GM12878 (cell line): Measurements from ENCODE around the gene ABCG4. TPM values are rescaled to one million over a fixed set of nuclear protein-coding genes. Genes with fewer than 3 reads are reported as not detected.

Experiments used
- ATAC-seq: fragments of 200-7000 bp; cut with Tn5 transposase; 3 replicates; pipeline ENCODE4 v1.9.1; 2020; ENCODE audit warnings: mild to moderate bottlenecking, moderate library complexity
- BruUV-seq: library from RNA; stranded (reverse); fragments of 400-500 nt; replicated peaks from 2 replicates; lab custom pipeline; 2021; lab: Mats Ljungman, UMichigan
- CTCF ChIA-PET: fragments of 300-600 bp; sonication (Branson Sonifier 250); formaldehyde crosslinking; extraction: SDS; loops from one replicate; lab custom pipeline; 2021; ENCODE audit warnings: inconsistent platforms; lab: Yijun Ruan, JAX
- POLR2A ChIA-PET: fragments of 350-600 bp; formaldehyde crosslinking; extraction: SDS; loops from one replicate; lab custom pipeline; 2021; ENCODE audit warnings: inconsistent platforms; lab: Charles Lee
- RAD21 ChIA-PET: fragments of 300-600 bp; sonication (Branson Sonifier 250); formaldehyde crosslinking; loops from one replicate; lab custom pipeline; 2023; ENCODE audit warnings: antibody characterized with exemption; ENCODE audit not compliant: unreplicated experiment; lab: Charles Lee
- SMC1A ChIA-PET: fragments of 300-600 bp; sonication (Branson Sonifier 250); formaldehyde crosslinking; loops from one replicate; lab custom pipeline; 2023; ENCODE audit not compliant: unreplicated experiment, uncharacterized antibody; lab: Charles Lee
- DNase-seq: peaks from one replicate; pipeline ENCODE4 v3.0.0-alpha.2; 2011; ENCODE audit warnings: low read depth, low spot score
- FAIRE-seq: peaks from 3 replicates; lab custom pipeline; 2011; peaks lifted over from hg19 to GRCh38; lab: Jason Lieb, UNC
- H2AFZ ChIP-seq: 2 replicates; pipeline ENCODE4 v1.6.0; 2011; ENCODE audit warnings: low read depth, low read length, control low read depth; ENCODE audit not compliant: control insufficient read depth
- H3K27ac ChIP-seq: 2 replicates; pipeline ENCODE4 v1.5.1; 2011; ENCODE audit warnings: control low read depth; ENCODE audit not compliant: control insufficient read depth, insufficient read depth
- H3K27me3 ChIP-seq, 2 experiments: replicated peaks in 1 of 2; 2 replicates each; pipeline versions ENCODE4 v1.6.0 to v1.6.1; 2011; ENCODE audit warnings: low read length in 1 of 2; ENCODE audit not compliant: control insufficient read depth in 2 of 2, insufficient read depth in 2 of 2
- H3K36me3 ChIP-seq, 2 experiments: 2 replicates each; pipeline ENCODE4 v1.5.1; 2011; ENCODE audit warnings: low read length in 1 of 2; ENCODE audit not compliant: control insufficient read depth in 2 of 2, insufficient read depth in 2 of 2
- H3K4me1 ChIP-seq: 2 replicates; pipeline ENCODE4 v1.6.1; 2011; ENCODE audit warnings: mild to moderate bottlenecking, low read length, moderate library complexity, mixed read lengths; ENCODE audit not compliant: control insufficient read depth, insufficient read depth
- H3K4me2 ChIP-seq: 2 replicates; pipeline ENCODE4 v1.6.0; 2011; ENCODE audit warnings: control low read depth; ENCODE audit not compliant: control insufficient read depth, insufficient read depth
- H3K4me3 ChIP-seq: fragments of 200-600 bp; sonication (generic); 2 replicates; pipeline ENCODE4 v1.5.1; 2016
- H3K79me2 ChIP-seq: 2 replicates; pipeline ENCODE4 v1.6.0; 2011; ENCODE audit warnings: low read length; ENCODE audit not compliant: control insufficient read depth, insufficient read depth
- H3K9ac ChIP-seq: 2 replicates; pipeline ENCODE4 v1.8.0; 2011; ENCODE audit warnings: low read length, control low read depth, mixed read lengths; ENCODE audit not compliant: control insufficient read depth, insufficient read depth
- H3K9me3 ChIP-seq: replicated peaks from 3 replicates; pipeline ENCODE4 v1.5.1; 2011; ENCODE audit warnings: mild to moderate bottlenecking, low read length; ENCODE audit not compliant: control insufficient read depth, insufficient read depth
- H4K20me1 ChIP-seq: 2 replicates; pipeline ENCODE4 v1.6.0; 2011; ENCODE audit not compliant: control insufficient read depth, insufficient read depth
- CHD1 ChIP-seq: IDR thresholded peaks from 2 replicates; pipeline ENCODE4 v1.6.1; 2012; ENCODE audit warnings: low read depth, low read length, improper control_type of control experiment
- CHD2 ChIP-seq: IDR thresholded peaks from 2 replicates; pipeline ENCODE4 v1.6.1; 2011; ENCODE audit warnings: low read depth, low read length, improper control_type of control experiment, borderline replicate concordance
- NR2F1 ChIP-seq: fragments of 450-650 bp; conservative IDR thresholded peaks from 2 replicates; pipeline ENCODE4 v1.6.1; 2017; ENCODE audit warnings: mild to moderate bottlenecking
- POLR2AphosphoS2 ChIP-seq: IDR thresholded peaks from 2 replicates; pipeline ENCODE4 v1.6.1; 2011; ENCODE audit warnings: low read depth, mild to moderate bottlenecking, low read length, improper control_type of control experiment, moderate library complexity
- POLR2AphosphoS5 ChIP-seq: IDR thresholded peaks from 2 replicates; pipeline ENCODE4 v1.6.1; 2011; ENCODE audit warnings: mild to moderate bottlenecking, low read length, inconsistent platforms
- SMAD1 ChIP-seq: fragments of 450-650 bp; IDR thresholded peaks from 2 replicates; pipeline ENCODE4 v1.6.1; 2018; ENCODE audit warnings: mild to moderate bottlenecking, low read depth; ENCODE audit not compliant: partially characterized antibody
- SMC3 ChIP-seq: IDR thresholded peaks from 2 replicates; pipeline ENCODE4 v1.6.1; 2011; ENCODE audit warnings: low read length, improper control_type of control experiment, borderline replicate concordance
- SREBF2 ChIP-seq: IDR thresholded peaks from 2 replicates; pipeline ENCODE4 v1.6.1; 2012; ENCODE audit warnings: mild to moderate bottlenecking, low read length
- STAT1 ChIP-seq: fragments of 450-650 bp; conservative IDR thresholded peaks from 2 replicates; pipeline ENCODE4 v1.6.1; 2014; ENCODE audit warnings: antibody characterized with exemption, mild to moderate bottlenecking
- TBL1XR1 ChIP-seq: IDR thresholded peaks from 2 replicates; pipeline ENCODE4 v1.6.1; 2012; ENCODE audit warnings: low read depth, low read length, improper control_type of control experiment
- WGBS: methylation state at CpG from one replicate; pipeline ENCODE4 v1.1.6; 2016; ENCODE audit warnings: low lambda C conversion rate; ENCODE audit not compliant: insufficient replicate concordance, insufficient coverage; ENCODE audit errors: missing lambda C conversion rate; 5-methylcytosine and 5-hydroxymethylcytosine counted together
- in situ Hi-C: fragments of 300-500 bp; cut with MboI; formaldehyde crosslinking; loops from 9 replicates; pipeline ENCODE4 v1.14.3; 2018; ENCODE audit warnings: mixed read lengths
- intact Hi-C: fragments of 100-400 bp; cut with micrococcal nuclease; formaldehyde crosslinking; loops from one replicate; pipeline ENCODE4 v1.14.2; 2022; ENCODE audit not compliant: unreplicated experiment
- polyA plus RNA-seq, 11 experiments: library from polyadenylated mRNA; depleted of rRNA in 4 of 11; unstranded in 6 of 11; stranded (reverse) in 5 of 11; fragments of >200 nt; fragmentation: Nextera tagmentation in 4 of 11; fragmentation: Illumina TruSeq in 1 of 11; extraction: Ambion mirVana in 4 of 11; extraction: Trizol in 1 of 11; gene quantifications; 1 replicate in 1 of 11; 2 replicates in 10 of 11; pipeline versions ENCODE4 v1.2.1 to v1.2.3, GENCODE V29; 2011 to 2016; ENCODE audit warnings: inconsistent platforms in 2 of 11, missing spikeins in 2 of 11, low read depth in 1 of 11
- total RNA-seq, 4 experiments: library from RNA; depleted of rRNA in 3 of 4; stranded (reverse); fragments of >200 nt in 3 of 4; fragmentation: Illumina TruSeq in 1 of 4; extraction: Trizol in 1 of 4; gene quantifications; 2 replicates each; pipeline versions ENCODE4 v1.2.1 to v1.2.3, GENCODE V29; 2013 to 2021
- TF ChIP-seq, protein P1 (sequence below): fragments of 450-650 bp; IDR thresholded peaks from 2 replicates; pipeline ENCODE4 v1.6.1; 2017; ENCODE audit warnings: mild to moderate bottlenecking
- TF ChIP-seq, protein P2 (sequence below): fragments of 450-650 bp; IDR thresholded peaks from 2 replicates; pipeline ENCODE4 v1.6.1; 2016; ENCODE audit warnings: mild to moderate bottlenecking
- TF ChIP-seq, protein P3 (sequence below): fragments of 450-650 bp; IDR thresholded peaks from 2 replicates; pipeline ENCODE4 v1.6.1; 2017; ENCODE audit warnings: antibody characterized with exemption, mild to moderate bottlenecking, moderate library complexity
- TF ChIP-seq, protein P4 (sequence below): fragments of 450-650 bp; IDR thresholded peaks from 2 replicates; pipeline ENCODE4 v1.6.1; 2017; ENCODE audit warnings: mild to moderate bottlenecking, moderate library complexity

Gene ABCG4
- total and polyA plus RNA-seq, 10 of the 15 experiments (the other 5 are each of a cell fraction or from before 2014, with no cell fraction given) = not detected

DNA sequence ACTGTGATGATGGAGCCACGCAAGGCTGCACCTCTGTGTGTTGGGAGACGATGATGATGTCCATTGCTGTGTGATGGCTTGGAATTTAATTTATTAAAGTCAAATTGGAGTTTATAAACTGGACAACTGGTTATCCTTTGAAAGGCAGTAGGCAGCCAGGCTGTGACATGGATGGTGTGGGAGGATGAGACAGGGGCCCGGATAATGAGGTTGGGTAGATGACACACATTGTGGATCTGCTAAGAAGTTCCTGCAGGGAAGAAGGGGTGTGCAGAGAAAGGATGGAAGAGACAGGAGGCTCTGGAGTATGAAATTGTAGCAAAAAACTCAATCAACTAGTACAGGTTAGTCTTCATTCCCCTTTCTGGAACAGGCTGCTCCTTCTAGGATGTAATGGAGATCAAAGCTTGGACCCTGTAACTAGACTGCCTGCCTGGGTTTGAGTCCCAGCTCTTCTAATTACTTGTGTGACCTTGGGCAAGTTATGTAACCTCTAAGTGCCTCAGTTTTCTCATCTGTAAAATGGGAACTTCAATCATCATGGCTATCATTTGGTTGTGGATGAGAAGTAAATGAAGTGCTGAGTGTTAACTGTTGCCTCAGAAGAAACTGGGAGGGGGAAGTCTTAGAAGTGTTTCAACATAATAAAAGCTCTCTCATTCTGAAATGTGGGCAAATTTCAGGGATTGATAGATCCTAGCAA lies 31.7 kb upstream of the ABCG4 start:
- H3K9ac ChIP-seq = no peak overlapping the region
- H3K79me2 ChIP-seq = peaks cover 8% of the 10 kb centered on the region
- 100% methylated on average over 3 of the region's 3 CpGs for WGBS
- no TSS peak for BruUV-seq
- POLR2A ChIA-PET = interaction anchor here (1.8 to 6.9 kb wide), 2 partner anchors 8 to 62 kb away, joined by 4 to 76 read pairs; partner anchors contain the start of gene C2CD2L
- no peaks in the 10 kb centered on the region for H3K9me3 ChIP-seq
- H3K27ac ChIP-seq = no peak overlapping the region
- H3K4me1 ChIP-seq = peaks cover 7% of the 10 kb centered on the region
- SMC1A ChIA-PET = interaction anchor here (5.0 kb wide), 1 partner anchor 8 kb away, joined by 32 read pairs; no protein-coding TSS in a partner anchor
- CTCF ChIA-PET = interaction anchor here (0.9 to 1.3 kb wide), 3 partner anchors 8 to 15 kb away, joined by 3 to 4 read pairs (median 3); partner anchors contain the start of genes C2CD2L and DPAGT1
- in situ Hi-C loops = no loop called here
- H3K27me3 ChIP-seq = no peaks in the 10 kb centered on the region
- intact Hi-C loops = no loop called here
- H3K36me3 ChIP-seq = peaks cover 4 to 11% of the 10 kb centered on the region in 2 experiments
- no peak for FAIRE-seq
- DNase-seq = no peak
- H2AFZ ChIP-seq = no peak overlapping the region
- no peak for ATAC-seq
- no peak overlapping the region for H3K4me2 ChIP-seq
- RAD21 ChIA-PET = no interaction called here
- no peak overlapping the region for H3K4me3 ChIP-seq
- H4K20me1 ChIP-seq = no peaks in the 10 kb centered on the region
- TF ChIP-seq SMC3 (no peak), CHD2 (no peak), STAT1 (no peak), SMAD1 (no peak), CHD1 (no peak), POLR2AphosphoS2 (no peak), NR2F1 (no peak), SREBF2 (no peak), POLR2AphosphoS5 (no peak), TBL1XR1 (no peak)
- TF ChIP-seq, protein P1, sequence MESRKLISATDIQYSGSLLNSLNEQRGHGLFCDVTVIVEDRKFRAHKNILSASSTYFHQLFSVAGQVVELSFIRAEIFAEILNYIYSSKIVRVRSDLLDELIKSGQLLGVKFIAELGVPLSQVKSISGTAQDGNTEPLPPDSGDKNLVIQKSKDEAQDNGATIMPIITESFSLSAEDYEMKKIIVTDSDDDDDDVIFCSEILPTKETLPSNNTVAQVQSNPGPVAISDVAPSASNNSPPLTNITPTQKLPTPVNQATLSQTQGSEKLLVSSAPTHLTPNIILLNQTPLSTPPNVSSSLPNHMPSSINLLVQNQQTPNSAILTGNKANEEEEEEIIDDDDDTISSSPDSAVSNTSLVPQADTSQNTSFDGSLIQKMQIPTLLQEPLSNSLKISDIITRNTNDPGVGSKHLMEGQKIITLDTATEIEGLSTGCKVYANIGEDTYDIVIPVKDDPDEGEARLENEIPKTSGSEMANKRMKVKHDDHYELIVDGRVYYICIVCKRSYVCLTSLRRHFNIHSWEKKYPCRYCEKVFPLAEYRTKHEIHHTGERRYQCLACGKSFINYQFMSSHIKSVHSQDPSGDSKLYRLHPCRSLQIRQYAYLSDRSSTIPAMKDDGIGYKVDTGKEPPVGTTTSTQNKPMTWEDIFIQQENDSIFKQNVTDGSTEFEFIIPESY = no peak
- TF ChIP-seq, protein P2, sequence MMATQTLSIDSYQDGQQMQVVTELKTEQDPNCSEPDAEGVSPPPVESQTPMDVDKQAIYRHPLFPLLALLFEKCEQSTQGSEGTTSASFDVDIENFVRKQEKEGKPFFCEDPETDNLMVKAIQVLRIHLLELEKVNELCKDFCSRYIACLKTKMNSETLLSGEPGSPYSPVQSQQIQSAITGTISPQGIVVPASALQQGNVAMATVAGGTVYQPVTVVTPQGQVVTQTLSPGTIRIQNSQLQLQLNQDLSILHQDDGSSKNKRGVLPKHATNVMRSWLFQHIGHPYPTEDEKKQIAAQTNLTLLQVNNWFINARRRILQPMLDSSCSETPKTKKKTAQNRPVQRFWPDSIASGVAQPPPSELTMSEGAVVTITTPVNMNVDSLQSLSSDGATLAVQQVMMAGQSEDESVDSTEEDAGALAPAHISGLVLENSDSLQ = no peak
- TF ChIP-seq, protein P3, sequence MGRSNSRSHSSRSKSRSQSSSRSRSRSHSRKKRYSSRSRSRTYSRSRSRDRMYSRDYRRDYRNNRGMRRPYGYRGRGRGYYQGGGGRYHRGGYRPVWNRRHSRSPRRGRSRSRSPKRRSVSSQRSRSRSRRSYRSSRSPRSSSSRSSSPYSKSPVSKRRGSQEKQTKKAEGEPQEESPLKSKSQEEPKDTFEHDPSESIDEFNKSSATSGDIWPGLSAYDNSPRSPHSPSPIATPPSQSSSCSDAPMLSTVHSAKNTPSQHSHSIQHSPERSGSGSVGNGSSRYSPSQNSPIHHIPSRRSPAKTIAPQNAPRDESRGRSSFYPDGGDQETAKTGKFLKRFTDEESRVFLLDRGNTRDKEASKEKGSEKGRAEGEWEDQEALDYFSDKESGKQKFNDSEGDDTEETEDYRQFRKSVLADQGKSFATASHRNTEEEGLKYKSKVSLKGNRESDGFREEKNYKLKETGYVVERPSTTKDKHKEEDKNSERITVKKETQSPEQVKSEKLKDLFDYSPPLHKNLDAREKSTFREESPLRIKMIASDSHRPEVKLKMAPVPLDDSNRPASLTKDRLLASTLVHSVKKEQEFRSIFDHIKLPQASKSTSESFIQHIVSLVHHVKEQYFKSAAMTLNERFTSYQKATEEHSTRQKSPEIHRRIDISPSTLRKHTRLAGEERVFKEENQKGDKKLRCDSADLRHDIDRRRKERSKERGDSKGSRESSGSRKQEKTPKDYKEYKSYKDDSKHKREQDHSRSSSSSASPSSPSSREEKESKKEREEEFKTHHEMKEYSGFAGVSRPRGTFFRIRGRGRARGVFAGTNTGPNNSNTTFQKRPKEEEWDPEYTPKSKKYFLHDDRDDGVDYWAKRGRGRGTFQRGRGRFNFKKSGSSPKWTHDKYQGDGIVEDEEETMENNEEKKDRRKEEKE = no peak
- TF ChIP-seq, protein P4, sequence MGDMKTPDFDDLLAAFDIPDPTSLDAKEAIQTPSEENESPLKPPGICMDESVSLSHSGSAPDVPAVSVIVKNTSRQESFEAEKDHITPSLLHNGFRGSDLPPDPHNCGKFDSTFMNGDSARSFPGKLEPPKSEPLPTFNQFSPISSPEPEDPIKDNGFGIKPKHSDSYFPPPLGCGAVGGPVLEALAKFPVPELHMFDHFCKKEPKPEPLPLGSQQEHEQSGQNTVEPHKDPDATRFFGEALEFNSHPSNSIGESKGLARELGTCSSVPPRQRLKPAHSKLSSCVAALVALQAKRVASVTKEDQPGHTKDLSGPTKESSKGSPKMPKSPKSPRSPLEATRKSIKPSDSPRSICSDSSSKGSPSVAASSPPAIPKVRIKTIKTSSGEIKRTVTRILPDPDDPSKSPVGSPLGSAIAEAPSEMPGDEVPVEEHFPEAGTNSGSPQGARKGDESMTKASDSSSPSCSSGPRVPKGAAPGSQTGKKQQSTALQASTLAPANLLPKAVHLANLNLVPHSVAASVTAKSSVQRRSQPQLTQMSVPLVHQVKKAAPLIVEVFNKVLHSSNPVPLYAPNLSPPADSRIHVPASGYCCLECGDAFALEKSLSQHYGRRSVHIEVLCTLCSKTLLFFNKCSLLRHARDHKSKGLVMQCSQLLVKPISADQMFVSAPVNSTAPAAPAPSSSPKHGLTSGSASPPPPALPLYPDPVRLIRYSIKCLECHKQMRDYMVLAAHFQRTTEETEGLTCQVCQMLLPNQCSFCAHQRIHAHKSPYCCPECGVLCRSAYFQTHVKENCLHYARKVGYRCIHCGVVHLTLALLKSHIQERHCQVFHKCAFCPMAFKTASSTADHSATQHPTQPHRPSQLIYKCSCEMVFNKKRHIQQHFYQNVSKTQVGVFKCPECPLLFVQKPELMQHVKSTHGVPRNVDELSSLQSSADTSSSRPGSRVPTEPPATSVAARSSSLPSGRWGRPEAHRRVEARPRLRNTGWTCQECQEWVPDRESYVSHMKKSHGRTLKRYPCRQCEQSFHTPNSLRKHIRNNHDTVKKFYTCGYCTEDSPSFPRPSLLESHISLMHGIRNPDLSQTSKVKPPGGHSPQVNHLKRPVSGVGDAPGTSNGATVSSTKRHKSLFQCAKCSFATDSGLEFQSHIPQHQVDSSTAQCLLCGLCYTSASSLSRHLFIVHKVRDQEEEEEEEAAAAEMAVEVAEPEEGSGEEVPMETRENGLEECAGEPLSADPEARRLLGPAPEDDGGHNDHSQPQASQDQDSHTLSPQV = no peak
